GM19324 (cell line): Measurements from ENCODE around the gene NPIPB6.

Experiments
- ATAC-seq: cut with Tn5 transposase; IDR thresholded peaks from one replicate; pipeline ENCODE4 v1.9.1; 2021; ENCODE audit warnings: mild to moderate bottlenecking, moderate library complexity; ENCODE audit not compliant: unreplicated experiment, low FRiP score

The NPIPB6 gene

DNA sequence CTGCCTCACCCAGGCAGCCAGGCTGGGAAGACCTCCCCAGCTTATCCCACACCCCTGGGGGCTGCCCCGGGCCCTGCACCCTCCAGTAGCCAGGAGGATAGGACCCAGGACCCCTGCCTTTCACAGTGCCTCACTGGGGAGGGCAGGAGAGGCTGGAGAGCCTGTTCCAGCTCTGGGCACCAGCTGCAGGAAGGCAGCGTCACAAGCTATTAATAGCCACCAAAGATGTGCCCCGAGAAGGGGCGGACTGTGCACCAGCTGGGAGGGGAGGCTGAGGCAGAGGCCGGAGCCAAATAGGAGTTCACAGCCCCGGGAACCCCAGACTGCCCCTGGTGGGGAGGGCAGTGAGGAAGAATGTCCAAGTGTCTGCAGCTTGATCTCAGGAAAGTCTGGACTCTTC, 62.2 kb downstream of the NPIPB6 start:
- no peak for ATAC-seq

GRCh38 chr16:28300327-28300726, 63.0 kb downstream of the NPIPB6 start:
- ATAC-seq: no peak

DNA sequence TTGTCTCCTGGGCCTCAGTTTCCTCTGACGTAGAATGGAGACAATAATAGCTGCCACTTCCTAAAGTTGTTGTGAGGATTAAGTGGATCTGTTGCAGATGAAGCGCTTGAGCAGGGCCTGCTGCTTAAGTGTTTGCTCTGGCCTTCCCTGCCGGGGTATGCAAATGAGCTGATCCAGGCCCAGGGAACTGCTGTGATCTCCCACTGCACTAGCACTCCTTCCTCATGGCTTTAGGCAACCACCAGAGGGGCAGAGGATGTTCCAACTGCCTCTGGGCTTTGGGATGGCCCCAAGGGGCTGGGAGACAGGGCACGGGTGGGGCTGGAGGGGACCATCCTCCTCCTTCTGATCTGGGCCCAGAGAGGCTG, 64.8 kb downstream of the NPIPB6 start:
- no peak for ATAC-seq

- ATAC-seq: no peak
These were observed 65.4 kb downstream of the NPIPB6 start for GRCh38 chr16:28297784-28298510.

- no peak for ATAC-seq
These were observed 66.0 kb downstream of the NPIPB6 start for GRCh38 chr16:28297308-28297707.

DNA sequence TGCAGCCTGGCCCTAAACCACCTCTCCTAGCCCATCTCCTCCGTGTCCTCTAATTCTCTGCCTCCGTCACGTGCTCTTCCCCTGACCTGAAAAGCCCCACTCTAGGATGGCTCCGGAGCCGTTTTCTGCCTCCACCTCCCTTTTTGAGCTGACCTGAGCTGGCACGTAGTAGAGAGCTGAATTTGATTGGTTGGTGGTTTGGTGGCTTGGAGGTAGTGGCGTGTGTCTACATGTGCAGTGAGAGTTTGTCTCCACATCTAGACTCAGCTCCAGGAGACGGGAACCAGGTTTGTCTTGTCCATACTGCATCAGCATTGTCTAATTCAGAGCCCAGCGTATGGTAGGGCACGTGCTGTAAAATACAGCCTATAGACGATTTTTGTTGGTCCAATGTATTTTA, 68.0 kb downstream of the NPIPB6 start:
- no peak for ATAC-seq

DNA sequence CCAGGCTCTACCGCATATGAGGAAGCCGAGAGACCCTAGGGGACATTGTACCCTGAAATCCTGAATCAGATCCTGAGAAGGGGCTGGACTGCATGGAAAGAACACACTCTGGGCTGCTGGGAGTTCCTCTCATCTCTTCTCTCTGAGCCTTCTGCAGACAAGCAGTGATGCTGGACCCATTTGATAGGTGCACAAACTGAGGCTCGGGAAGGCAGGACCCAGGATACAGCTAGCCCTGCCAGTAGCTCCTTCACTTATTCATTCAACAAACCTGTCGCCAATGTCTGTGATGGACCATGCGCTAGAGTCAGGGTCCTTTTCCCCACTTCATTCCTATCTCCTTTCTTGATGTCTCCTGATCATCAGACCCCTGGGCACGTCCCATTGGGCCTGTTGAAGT, 69.1 kb downstream of the NPIPB6 start:
- ATAC-seq: no peak

GRCh38 chr16:28293601-28293960, 69.7 kb downstream of the NPIPB6 start:
- no peak for ATAC-seq

DNA sequence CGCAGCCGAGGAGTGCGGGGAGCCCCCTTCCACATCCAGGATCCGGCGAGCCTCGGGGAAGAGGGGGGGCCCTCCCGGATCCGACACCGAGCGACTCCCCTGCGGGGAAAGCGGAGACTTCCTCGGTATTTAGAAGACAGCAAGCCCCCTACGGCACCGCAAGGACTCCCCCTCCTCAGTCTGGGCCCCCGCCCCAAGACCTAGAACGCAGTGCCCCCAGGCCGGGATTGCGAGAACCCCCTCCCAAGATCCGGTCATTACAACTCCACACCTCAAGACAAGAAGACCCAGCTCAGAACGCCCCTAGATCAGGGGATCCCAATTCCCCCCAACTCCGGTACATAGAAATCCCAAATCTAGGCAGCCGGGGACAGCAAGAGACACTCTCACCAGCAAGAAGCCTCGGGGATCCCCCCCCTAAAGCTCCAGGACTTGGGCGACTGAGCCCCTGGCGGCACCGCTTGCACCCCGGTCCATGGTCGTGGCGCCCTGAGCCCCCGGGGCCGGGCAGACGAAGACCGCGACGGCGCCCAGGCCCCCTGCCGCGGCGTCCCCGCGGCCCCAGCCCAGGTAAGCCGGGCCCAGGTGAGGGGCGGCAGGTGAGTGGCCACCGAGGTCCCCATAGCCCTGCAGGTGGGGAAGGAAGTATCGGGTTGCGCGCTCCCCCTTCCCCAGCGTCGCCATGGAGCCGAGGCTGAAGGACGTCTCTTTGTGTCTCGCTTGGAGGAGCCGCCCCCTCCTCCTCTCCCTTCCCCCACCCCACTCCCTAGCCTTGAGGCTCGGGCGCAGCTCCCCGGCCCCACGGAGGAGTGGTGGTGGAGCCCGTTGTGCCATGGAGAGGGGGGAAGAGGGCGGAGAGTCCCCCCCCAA, 70.3 kb downstream of the NPIPB6 start:
- ATAC-seq: no peak
